K562 treated with DMSO at 1 percent for 12 hours (cell line): Measurements from ENCODE around the gene RAI2. TPM values are rescaled to one million over a fixed set of nuclear protein-coding genes. Genes with fewer than 3 reads are reported as not detected.

Experiments used
- total RNA-seq: library from RNA; unstranded; fragments of 300-600 nt; gene quantifications from 2 replicates; pipeline ENCODE4 v1.2.3, GENCODE V29; 2022; ENCODE audit not compliant: insufficient read depth

RAI2 gene
- total RNA-seq: not detected in 2 replicates

GRCh38 chrX:17860811-17861488 is at the start of gene RAI2:
TSS of gene RAI2 (minus strand) at chrX:17861298. CDS start at chrX:17802010, 59,288 bp downstream.

Other genes starting within 250 kb of the RAI2 start
- not detected in 2 replicates for gene SCML1, start 123.8 kb downstream of the RAI2 start, total RNA-seq